GM11168 (cell line): ENCODE data around the gene TNFRSF25.

Experiments used
- in situ Hi-C: fragments of 300-500 bp; cut with MboI; formaldehyde crosslinking; loops from one replicate; pipeline ENCODE4 v1.12.0; 2022; ENCODE audit warnings: low sequenced_read_pairs; ENCODE audit not compliant: unreplicated experiment

TNFRSF25 gene

GRCh38 chr1:6423321-6423999 is 42.5 kb downstream of the TNFRSF25 start:
- in situ Hi-C loops = no loop called here

GRCh38 chr1:6421266-6421665 is 44.7 kb downstream of the TNFRSF25 start:
- in situ Hi-C loops = no loop called here

GRCh38 chr1:6420454-6421042 is 45.4 kb downstream of the TNFRSF25 start:
- in situ Hi-C loops = no loop called here

- in situ Hi-C loops = no loop called here
These were observed 46.0 kb downstream of the TNFRSF25 start, which contains the start of gene HES2 for GRCh38 chr1:6419804-6420453. Gene HES2 (minus strand): TSS chr1:6419919. CDS start chr1:6419820, 99 bp downstream.

GRCh38 chr1:6419397-6419803 is 46.6 kb downstream of the TNFRSF25 start:
- in situ Hi-C loops = no loop called here

GRCh38 chr1:6418668-6419396 is 47.1 kb downstream of the TNFRSF25 start:
- in situ Hi-C loops = no loop called here

- in situ Hi-C loops = no loop called here
These were observed 47.9 kb downstream of the TNFRSF25 start for GRCh38 chr1:6417961-6418667.

GRCh38 chr1:6416906-6417305 is 49.1 kb downstream of the TNFRSF25 start:
- in situ Hi-C loops = no loop called here

- in situ Hi-C loops = no loop called here
These were observed 49.7 kb downstream of the TNFRSF25 start for GRCh38 chr1:6416295-6416656.

GRCh38 chr1:6414881-6415626 is 50.9 kb downstream of the TNFRSF25 start:
- in situ Hi-C loops = no loop called here

GRCh38 chr1:6414443-6414844 is 51.5 kb downstream of the TNFRSF25 start:
- in situ Hi-C loops = no loop called here

- in situ Hi-C loops = no loop called here
These were observed 53.1 kb downstream of the TNFRSF25 start for GRCh38 chr1:6412896-6413295.
